HCT116 (cell line): Measurements from ENCODE around the gene CYP4A11. TPM values are rescaled to one million over a fixed set of nuclear protein-coding genes. Genes with fewer than 3 reads are reported as not detected.

Experiments
- ATAC-seq: fragments of 200-7000 bp; cut with Tn5 transposase; 2 replicates; pipeline ENCODE4 v1.9.1; 2020; ENCODE audit warnings: mild to moderate bottlenecking, moderate library complexity
- BruUV-seq: library from RNA; stranded (reverse); fragments of 400-500 nt; replicated peaks from 2 replicates; lab custom pipeline; 2021; lab: Mats Ljungman, UMichigan
- CTCF ChIA-PET: fragments of 300-600 bp; sonication (Branson Sonifier 250); formaldehyde crosslinking; loops from one replicate; lab custom pipeline; 2021; ENCODE audit warnings: antibody characterized with exemption; lab: Charles Lee
- POLR2A ChIA-PET: fragments of 300-600, 350-600 bp; sonication (Branson Sonifier 250); formaldehyde crosslinking; loops from one replicate; lab custom pipeline; 2021; ENCODE audit warnings: antibody characterized with exemption; lab: Charles Lee
- RAD21 ChIA-PET, 2 experiments: fragments of 300-600 bp; sonication (Branson Sonifier 250); formaldehyde crosslinking; loops; one replicate each; lab custom pipeline; 2023; ENCODE audit warnings: low total read pairs in 2 of 2; ENCODE audit not compliant: uncharacterized antibody in 2 of 2, unreplicated experiment in 2 of 2, low non-redundant PET in 1 of 2; lab: Charles Lee
- DNase-seq: peaks from one replicate; pipeline ENCODE4 v3.0.0-alpha.2; 2010; ENCODE audit warnings: low read depth, low spot score
- H2AFZ ChIP-seq: fragments of 200-600 bp; shearing (Covaris generic), sonication (generic); 2 replicates; pipeline ENCODE4 v1.6.1; 2017; ENCODE audit warnings: low read depth, mixed run types, mixed read lengths, antibody characterized with exemption, low read length; ENCODE audit not compliant: poor library complexity, severe bottlenecking
- H3K27ac ChIP-seq: 2 replicates; pipeline ENCODE4 v1.5.1; 2012; ENCODE audit warnings: low read depth, low read length
- H3K27me3 ChIP-seq: fragments of 200-600 bp; sonication (generic); 2 replicates; pipeline ENCODE4 v1.6.1; 2016; ENCODE audit warnings: mixed run types, low read length, mixed read lengths; ENCODE audit not compliant: insufficient read depth
- H3K36me3 ChIP-seq, 2 experiments: fragments of 200-500 bp in 1 of 2; fragments of 200-600 bp in 1 of 2; sonication (Bioruptor generic) in 1 of 2; sonication (generic) in 1 of 2; 2 replicates each; pipeline versions ENCODE4 v1.5.1 to v1.6.1; 2014 to 2016; ENCODE audit warnings: low read length in 2 of 2, inconsistent platforms in 1 of 2, mixed read lengths in 1 of 2, mixed run types in 1 of 2; ENCODE audit not compliant: insufficient read depth in 2 of 2, control insufficient read depth in 1 of 2
- H3K4me1 ChIP-seq, 2 experiments: fragments of 200-600 bp in 1 of 2; sonication (generic) in 1 of 2; 2 replicates each; pipeline versions ENCODE4 v1.5.1 to v1.6.1; 2012 to 2017; ENCODE audit warnings: low read length in 2 of 2, inconsistent platforms in 1 of 2, mild to moderate bottlenecking in 1 of 2, mixed read lengths in 1 of 2, mixed run types in 1 of 2, moderate library complexity in 1 of 2; ENCODE audit not compliant: insufficient read depth in 2 of 2, control insufficient read depth in 1 of 2
- H3K4me2 ChIP-seq: fragments of 200-600 bp; sonication (generic); 2 replicates; pipeline ENCODE4 v1.6.1; 2017; ENCODE audit warnings: mixed run types, low read length, mixed read lengths
- H3K4me3 ChIP-seq, 2 experiments: fragments of 200-600 bp in 1 of 2; sonication (generic) in 1 of 2; replicated peaks in 1 of 2; 2 replicates each; pipeline ENCODE4 v1.5.1; 2011 to 2016; ENCODE audit warnings: low read length in 2 of 2, control low read depth in 1 of 2, low read depth in 1 of 2, mild to moderate bottlenecking in 1 of 2, mixed read lengths in 1 of 2, mixed run types in 1 of 2
- H3K79me2 ChIP-seq: fragments of 200-600 bp; sonication (generic); 2 replicates; pipeline ENCODE4 v1.6.1; 2017; ENCODE audit warnings: mild to moderate bottlenecking, mixed run types, low read length, moderate library complexity, mixed read lengths; ENCODE audit not compliant: insufficient read depth
- H3K9ac ChIP-seq: fragments of 200-600 bp; sonication (generic); 2 replicates; pipeline ENCODE4 v1.6.1; 2016; ENCODE audit warnings: low read length, mixed read lengths
- H3K9me2 ChIP-seq: fragments of 200-600 bp; sonication (generic), shearing (Covaris generic); 2 replicates; pipeline ENCODE4 v1.6.1; 2017; ENCODE audit warnings: mixed run types, mild to moderate bottlenecking, moderate library complexity; ENCODE audit not compliant: insufficient read depth
- H3K9me3 ChIP-seq, 2 experiments: fragments of 200-500 bp in 1 of 2; fragments of 200-600 bp in 1 of 2; sonication (Bioruptor generic) in 1 of 2; sonication (generic) in 1 of 2; 2 replicates each; pipeline ENCODE4 v1.6.1; 2014 to 2017; ENCODE audit warnings: low read length in 2 of 2, mixed read lengths in 2 of 2, inconsistent platforms in 1 of 2, low read depth in 1 of 2, mild to moderate bottlenecking in 1 of 2, mixed run types in 1 of 2, moderate library complexity in 1 of 2; ENCODE audit not compliant: control insufficient read depth in 1 of 2, insufficient read depth in 1 of 2
- H4K20me1 ChIP-seq: fragments of 200-600 bp; sonication (generic), shearing (Covaris generic); 2 replicates; pipeline ENCODE4 v1.6.1; 2017; ENCODE audit warnings: mixed run types, mild to moderate bottlenecking, moderate library complexity; ENCODE audit not compliant: insufficient read depth
- ATF3 ChIP-seq: IDR thresholded peaks from 2 replicates; pipeline ENCODE4 v1.6.1; 2012
- CBX3 ChIP-seq: IDR thresholded peaks from 2 replicates; pipeline ENCODE4 v1.6.1; 2012; ENCODE audit warnings: low read depth
- CEBPB ChIP-seq: IDR thresholded peaks from 2 replicates; pipeline ENCODE4 v1.6.1; 2012; ENCODE audit warnings: low read depth
- ELF1 ChIP-seq: IDR thresholded peaks from 2 replicates; pipeline ENCODE4 v1.6.1; 2012; ENCODE audit warnings: low read depth, borderline replicate concordance
- EZH2 ChIP-seq: fragments of 200-600 bp; sonication (generic); IDR thresholded peaks from 2 replicates; pipeline ENCODE4 v1.6.1; 2017; ENCODE audit warnings: antibody characterized with exemption, mixed run types
- EZH2phosphoT487 ChIP-seq: fragments of 200-600 bp; IDR thresholded peaks from 2 replicates; pipeline ENCODE4 v1.6.1; 2018; ENCODE audit warnings: antibody characterized with exemption, borderline replicate concordance
- FOSL1 ChIP-seq: IDR thresholded peaks from 2 replicates; pipeline ENCODE4 v1.6.1; 2012; ENCODE audit warnings: low read depth
- JUND ChIP-seq: IDR thresholded peaks from 2 replicates; pipeline ENCODE4 v1.6.1; 2012
- POLR2A ChIP-seq: IDR thresholded peaks from 2 replicates; pipeline ENCODE4 v1.7.0; 2011; ENCODE audit warnings: borderline replicate concordance; ENCODE audit not compliant: insufficient read depth, insufficient read length; ENCODE audit errors: extremely low read depth
- RAD21 ChIP-seq: IDR thresholded peaks from 2 replicates; pipeline ENCODE4 v1.6.1; 2012; ENCODE audit warnings: low read depth, mild to moderate bottlenecking
- SIN3A ChIP-seq: IDR thresholded peaks from 2 replicates; pipeline ENCODE4 v1.6.1; 2012; ENCODE audit warnings: low read depth
- SP1 ChIP-seq: IDR thresholded peaks from 2 replicates; pipeline ENCODE4 v1.6.1; 2012; ENCODE audit warnings: low read depth
- TCF7L2 ChIP-seq: IDR thresholded peaks from 2 replicates; pipeline ENCODE4 v1.7.0; 2011; ENCODE audit warnings: borderline replicate concordance, inconsistent platforms; ENCODE audit not compliant: insufficient read depth, insufficient read length; ENCODE audit errors: extremely low read depth
- YY1 ChIP-seq: IDR thresholded peaks from 2 replicates; pipeline ENCODE4 v1.6.1; 2011; ENCODE audit warnings: low read length, low read depth, moderate library complexity, mild to moderate bottlenecking; ENCODE audit not compliant: insufficient replicate concordance; ENCODE audit errors: extremely low read depth
- ZFX ChIP-seq: fragments of 450-650 bp; IDR thresholded peaks from 2 replicates; pipeline ENCODE4 v1.6.1; 2017
- ZNF274 ChIP-seq: fragments of 200-500 bp; sonication (Bioruptor generic); IDR thresholded peaks from 2 replicates; pipeline ENCODE4 v1.6.1; 2014; ENCODE audit warnings: mild to moderate bottlenecking, low read depth, low read length, inconsistent platforms
- intact Hi-C: fragments of 100-400 bp; cut with micrococcal nuclease; formaldehyde crosslinking; loops from 2 replicates; pipeline ENCODE4 v1.10.0; 2022
- total RNA-seq: library from RNA; stranded (reverse); gene quantifications from one replicate; pipeline ENCODE4 v1.2.1, GENCODE V29; 2021; ENCODE audit not compliant: unreplicated experiment
- TF ChIP-seq, protein P1 (sequence below): IDR thresholded peaks from 2 replicates; pipeline ENCODE4 v1.6.1; 2011; ENCODE audit warnings: mild to moderate bottlenecking, low read length, moderate library complexity; ENCODE audit not compliant: insufficient replicate concordance; ENCODE audit errors: extremely low read depth
- TF ChIP-seq, protein P2 (sequence below), 3 experiments: fragments of 200-600 bp in 1 of 3; sonication (generic) in 1 of 3; IDR thresholded peaks in 2 of 3; conservative IDR thresholded peaks in 1 of 3; 2 replicates each; pipeline ENCODE4 v1.5.1; 2012 to 2017; ENCODE audit warnings: low read depth in 2 of 3, low read length in 2 of 3, antibody characterized with exemption in 1 of 3, borderline replicate concordance in 1 of 3, control low read depth in 1 of 3, mild to moderate bottlenecking in 1 of 3, mixed read lengths in 1 of 3, mixed run types in 1 of 3, moderate library complexity in 1 of 3; ENCODE audit not compliant: insufficient read depth in 1 of 3

Gene CYP4A11
- total RNA-seq, 1 experiment from 2014 or later: not detected

DNA sequence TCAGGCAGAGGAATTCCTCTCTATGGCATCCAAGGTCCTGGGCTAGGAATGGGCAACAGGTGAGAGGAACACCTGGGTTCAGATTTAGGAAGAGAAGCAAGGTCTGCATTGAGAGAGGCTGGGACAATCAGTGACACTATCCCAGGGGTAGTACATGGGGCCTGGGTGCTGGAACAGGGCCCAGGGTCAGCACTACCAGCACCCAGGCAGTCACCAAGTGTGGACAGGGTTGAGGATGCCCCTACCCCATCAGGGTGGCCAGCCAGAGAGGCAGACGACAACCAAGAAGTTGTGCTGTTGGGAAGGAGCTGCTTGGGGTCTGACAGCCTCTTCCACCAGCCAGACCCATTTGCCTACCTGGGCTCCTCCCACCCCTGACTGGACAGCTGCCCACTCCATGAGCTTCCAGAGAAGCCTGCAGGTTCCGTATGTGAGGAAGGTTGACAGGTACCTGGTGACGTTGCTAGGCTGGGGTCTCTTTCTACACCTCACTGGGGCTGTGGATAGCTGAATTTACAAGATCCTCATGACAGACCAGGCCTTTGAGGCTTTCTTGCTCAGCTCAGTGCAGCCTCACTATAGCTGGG, 13.9 kb downstream of the CYP4A11 start:
- ChIA-PET POLR2A (no interaction called here), CTCF (no interaction called here), RAD21 (no interaction called here)
- Histone ChIP-seq H3K4me3 (no peak overlapping the region), H3K9me3 (no peaks in the 10 kb centered on the region), H3K27me3 (0 out of 2 replicates have a peak, but pooled peaks cover 2% of the 10 kb centered on the region), H2AFZ (no peak overlapping the region), H3K9me2 (no peaks in the 10 kb centered on the region), H4K20me1 (no peaks in the 10 kb centered on the region), H3K9ac (no peak overlapping the region), H3K4me1 (no peaks in the 10 kb centered on the region), H3K36me3 (no peaks in the 10 kb centered on the region), H3K4me2 (no peak overlapping the region), H3K27ac (no peak overlapping the region), H3K79me2 (no peaks in the 10 kb centered on the region)
- intact Hi-C loops: no loop called here
- DNase-seq (no peak), ATAC-seq (no peak)
- no TSS peak for BruUV-seq
- TF ChIP-seq, protein P1, sequence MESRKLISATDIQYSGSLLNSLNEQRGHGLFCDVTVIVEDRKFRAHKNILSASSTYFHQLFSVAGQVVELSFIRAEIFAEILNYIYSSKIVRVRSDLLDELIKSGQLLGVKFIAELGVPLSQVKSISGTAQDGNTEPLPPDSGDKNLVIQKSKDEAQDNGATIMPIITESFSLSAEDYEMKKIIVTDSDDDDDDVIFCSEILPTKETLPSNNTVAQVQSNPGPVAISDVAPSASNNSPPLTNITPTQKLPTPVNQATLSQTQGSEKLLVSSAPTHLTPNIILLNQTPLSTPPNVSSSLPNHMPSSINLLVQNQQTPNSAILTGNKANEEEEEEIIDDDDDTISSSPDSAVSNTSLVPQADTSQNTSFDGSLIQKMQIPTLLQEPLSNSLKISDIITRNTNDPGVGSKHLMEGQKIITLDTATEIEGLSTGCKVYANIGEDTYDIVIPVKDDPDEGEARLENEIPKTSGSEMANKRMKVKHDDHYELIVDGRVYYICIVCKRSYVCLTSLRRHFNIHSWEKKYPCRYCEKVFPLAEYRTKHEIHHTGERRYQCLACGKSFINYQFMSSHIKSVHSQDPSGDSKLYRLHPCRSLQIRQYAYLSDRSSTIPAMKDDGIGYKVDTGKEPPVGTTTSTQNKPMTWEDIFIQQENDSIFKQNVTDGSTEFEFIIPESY: no peak
- TF ChIP-seq JUND: no peak
- no peak for TF ChIP-seq YY1
- TF ChIP-seq ELF1: no peak
- TF ChIP-seq FOSL1: no peak
- no peak for TF ChIP-seq TCF7L2
- no peak for TF ChIP-seq POLR2A
- TF ChIP-seq ATF3: no peak
- TF ChIP-seq SP1: no peak
- TF ChIP-seq, protein P2, sequence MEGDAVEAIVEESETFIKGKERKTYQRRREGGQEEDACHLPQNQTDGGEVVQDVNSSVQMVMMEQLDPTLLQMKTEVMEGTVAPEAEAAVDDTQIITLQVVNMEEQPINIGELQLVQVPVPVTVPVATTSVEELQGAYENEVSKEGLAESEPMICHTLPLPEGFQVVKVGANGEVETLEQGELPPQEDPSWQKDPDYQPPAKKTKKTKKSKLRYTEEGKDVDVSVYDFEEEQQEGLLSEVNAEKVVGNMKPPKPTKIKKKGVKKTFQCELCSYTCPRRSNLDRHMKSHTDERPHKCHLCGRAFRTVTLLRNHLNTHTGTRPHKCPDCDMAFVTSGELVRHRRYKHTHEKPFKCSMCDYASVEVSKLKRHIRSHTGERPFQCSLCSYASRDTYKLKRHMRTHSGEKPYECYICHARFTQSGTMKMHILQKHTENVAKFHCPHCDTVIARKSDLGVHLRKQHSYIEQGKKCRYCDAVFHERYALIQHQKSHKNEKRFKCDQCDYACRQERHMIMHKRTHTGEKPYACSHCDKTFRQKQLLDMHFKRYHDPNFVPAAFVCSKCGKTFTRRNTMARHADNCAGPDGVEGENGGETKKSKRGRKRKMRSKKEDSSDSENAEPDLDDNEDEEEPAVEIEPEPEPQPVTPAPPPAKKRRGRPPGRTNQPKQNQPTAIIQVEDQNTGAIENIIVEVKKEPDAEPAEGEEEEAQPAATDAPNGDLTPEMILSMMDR (IDR thresholded peaks at IDR 0.05 in 2 of 3, conservative IDR thresholded peaks at IDR 0.05 in 1 of 3; ENCODE audit: borderline replicate concordance in 1 of 3, insufficient read depth in 1 of 3, low read depth in 2 of 3, low read length in 2 of 3): no peak
- TF ChIP-seq CEBPB: no peak
- TF ChIP-seq ZNF274: no peak
- TF ChIP-seq SIN3A: no peak
- TF ChIP-seq EZH2: no peak
- no peak for TF ChIP-seq CBX3
- no peak for TF ChIP-seq EZH2phosphoT487
- no peak for TF ChIP-seq RAD21
- TF ChIP-seq ZFX: no peak
- TF ChIP-seq, all 23 proteins: peak for 0
